Right renal pelvis (tissue), 4 donors: ENCODE results near the gene SLC25A43. TPM values are rescaled to one million over a fixed set of nuclear protein-coding genes. Genes with fewer than 3 reads are reported as not detected.
"Not testable (repeated sequence)": the region's sequence is repeated elsewhere in the genome, so short reads cannot be mapped to it uniquely, and the experiment has no call there.

ENCODE experiments used
- DNase-seq, 4 donors: peaks; one replicate each; pipeline ENCODE4 v3.0.0-alpha.2; 2013; ENCODE audit warnings: low read depth in 4 of 4, low spot score in 3 of 4, missing footprints in 1 of 4
- polyA plus RNA-seq, 4 donors: library from polyadenylated mRNA; unstranded; fragments of 120-200 nt; gene quantifications; one replicate each; pipeline ENCODE4 v1.2.1, GENCODE V29; 2013; ENCODE audit not compliant: insufficient read length in 4 of 4

SLC25A43 gene
- polyA plus RNA-seq, 4 donors, result 3.2 to 9.4 (median 4.5) TPM

DNA sequence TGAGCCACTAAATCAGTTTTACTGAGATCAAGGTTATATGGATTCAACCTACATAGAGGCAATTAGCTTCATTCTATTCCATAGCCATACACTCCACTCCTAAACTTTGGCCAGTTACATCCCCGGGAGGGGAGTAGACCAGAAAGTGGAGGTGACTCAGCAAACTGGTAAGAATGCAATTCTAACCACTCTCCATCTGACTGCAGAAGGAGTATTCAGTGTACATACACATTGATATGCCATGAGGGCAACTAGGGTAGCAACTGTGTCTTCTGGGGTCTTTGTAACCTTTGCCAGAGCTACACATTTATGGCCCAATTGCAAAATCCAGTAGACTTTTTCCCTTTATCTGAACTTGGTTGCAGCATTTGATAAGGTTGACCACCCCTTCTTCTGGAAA, 7.6 kb downstream of the SLC25A43 start:
- DNase-seq, result no peak

DNA sequence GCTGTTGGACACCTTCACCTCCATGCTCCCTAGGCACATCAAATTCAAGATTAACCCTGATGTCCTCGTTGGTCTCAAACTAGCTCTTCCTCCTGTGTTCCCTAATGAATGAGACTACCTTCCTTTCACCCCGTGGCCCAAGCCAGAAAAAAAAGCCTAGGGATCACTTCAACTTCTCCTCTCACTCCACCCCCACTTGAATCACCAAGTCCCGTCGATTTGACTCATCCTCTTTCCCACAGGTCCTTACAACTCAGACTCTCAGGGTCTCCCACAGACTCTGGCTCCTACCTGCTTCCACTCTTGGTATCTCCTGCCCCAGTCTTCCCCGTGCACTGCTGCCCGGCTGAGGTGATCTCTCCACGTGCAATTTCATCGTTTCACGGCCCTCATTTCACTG, 8.5 kb downstream of the SLC25A43 start:
- DNase-seq, result no peak

DNA sequence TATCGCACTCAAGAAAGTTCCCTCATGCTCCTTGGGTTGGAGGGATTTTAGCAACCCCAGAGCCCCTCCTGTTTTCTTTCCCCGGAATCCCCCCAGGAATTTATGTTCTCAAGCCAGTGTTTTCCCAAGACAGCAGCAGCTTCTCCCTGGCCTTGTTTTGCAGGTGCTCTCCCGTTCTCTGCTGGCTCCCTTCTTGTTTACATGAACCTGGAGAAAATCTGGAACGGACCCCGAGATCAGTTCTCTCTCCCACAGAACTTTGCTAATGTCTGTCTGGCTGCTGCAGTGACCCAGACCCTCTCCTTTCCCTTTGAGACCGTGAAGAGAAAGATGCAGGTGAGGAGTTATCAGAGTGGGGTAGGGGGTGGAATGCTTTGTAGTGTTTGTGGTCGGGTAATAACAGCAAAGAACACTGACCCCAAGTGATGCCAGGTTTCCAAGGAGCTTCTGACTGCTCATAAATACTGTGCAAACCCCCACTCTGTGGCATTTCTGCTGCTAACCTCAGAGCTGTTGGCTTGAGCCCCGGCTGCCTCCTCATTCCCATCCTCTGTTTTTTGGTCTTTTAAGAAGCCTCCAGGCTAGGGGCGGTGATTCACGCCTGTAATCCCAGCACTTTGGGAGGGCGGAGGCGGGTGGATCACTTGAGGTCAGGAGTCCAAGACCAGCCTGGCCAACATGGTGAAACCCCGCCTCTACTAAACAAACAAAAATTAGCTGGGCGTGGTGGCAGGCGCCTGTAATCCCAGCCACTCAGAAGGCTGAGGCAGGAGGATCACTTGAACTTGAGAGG, 11.1 kb downstream of the SLC25A43 start:
- DNase-seq, result no peak

DNA sequence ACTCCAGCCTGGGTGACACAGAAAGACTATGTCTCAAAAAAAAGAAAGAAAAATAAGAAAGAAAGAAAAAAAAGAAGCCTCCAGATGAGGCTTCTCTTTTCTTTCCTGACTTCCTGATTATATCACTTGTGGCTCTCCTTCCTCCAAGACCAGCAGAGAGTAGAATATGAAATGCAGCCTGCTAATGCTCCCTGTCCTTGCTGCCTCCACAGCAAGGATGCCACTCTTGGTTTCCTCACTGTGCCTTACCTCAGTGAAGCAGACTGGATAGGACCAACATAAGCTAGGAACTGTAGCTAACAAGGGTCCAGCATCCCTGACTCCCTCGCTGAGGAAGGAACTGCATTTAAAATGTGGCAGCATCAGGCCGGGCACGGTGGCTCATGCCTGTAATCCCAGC, 11.7 kb downstream of the SLC25A43 start:
- DNase-seq, result no peak

DNA sequence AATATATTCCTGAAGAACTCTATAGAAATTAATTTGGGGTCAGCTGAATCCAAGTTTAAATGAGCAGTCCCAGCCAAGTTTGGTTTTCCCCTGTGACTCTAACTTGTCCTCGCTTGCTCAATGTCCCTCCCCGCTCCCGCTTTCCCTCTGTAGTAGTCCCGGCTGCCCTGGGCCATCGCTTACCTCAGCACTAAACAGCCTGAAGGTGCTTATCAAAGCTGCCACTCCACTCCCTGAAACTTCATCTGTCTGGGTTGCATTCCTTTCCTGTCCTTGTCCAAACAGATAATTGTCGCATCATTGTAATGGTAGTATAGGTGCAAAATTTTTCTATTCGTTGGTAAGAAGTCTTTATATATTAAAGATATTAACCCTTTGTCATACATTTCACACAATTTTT, 12.8 kb downstream of the SLC25A43 start:
- DNase-seq, result no peak

DNA sequence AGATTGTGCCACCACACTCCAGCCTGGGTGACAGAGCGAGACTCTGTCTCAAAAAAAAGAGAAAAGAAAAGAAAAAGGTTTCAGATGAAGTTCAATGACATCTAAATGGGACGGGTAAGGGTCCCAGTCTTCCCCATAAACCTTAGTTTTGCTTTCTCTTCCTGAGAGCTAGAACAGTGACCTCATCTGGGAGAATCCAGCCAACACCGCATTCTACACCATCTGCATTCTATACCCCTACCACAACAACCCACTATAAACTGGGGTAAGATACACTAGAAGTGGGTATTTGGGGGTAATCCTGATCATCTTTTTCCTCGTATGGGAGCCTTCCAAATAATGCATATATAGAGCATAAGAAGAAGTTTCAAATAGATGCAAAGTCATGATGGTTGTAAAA, 18.2 kb downstream of the SLC25A43 start:
- no peak for DNase-seq

DNA sequence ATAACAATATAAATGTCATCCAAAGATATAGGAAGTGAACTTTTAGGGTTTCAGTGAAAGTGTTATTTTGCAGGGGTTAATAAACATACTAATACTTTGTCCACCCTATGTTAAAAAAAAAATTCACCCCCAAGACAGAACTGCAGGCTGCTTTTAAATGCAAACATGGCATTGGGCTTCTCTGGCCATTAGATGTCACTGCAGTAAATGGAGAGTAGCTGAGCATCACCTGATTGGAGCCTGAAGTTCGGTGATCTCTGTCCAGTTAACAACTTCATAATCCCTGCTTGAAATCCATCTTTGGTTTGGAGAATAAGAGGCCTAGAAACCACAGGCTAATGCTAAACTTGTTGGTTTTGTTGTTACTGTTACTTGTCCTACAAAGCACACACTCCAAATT, 18.7 kb downstream of the SLC25A43 start:
- DNase-seq, result no peak

DNA sequence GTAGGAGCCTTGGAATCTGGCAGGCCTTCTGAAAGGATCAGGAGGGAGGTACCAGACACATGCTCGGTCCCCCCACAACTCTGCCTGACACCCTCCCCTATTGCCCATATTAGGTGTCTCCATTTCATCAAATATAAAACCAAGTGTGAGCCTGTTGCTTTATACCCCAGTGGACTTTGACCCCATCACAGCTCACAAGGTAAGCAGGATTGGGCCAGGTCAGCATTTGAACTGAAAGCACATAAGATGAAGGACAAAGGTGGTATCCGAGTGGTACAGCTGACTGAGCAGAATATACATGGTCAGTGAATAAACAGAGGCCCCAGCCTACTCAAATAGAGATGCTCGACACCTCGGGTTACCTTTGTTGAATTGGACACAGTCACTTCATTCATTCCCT, 20.0 kb downstream of the SLC25A43 start:
- DNase-seq, result no peak

DNA sequence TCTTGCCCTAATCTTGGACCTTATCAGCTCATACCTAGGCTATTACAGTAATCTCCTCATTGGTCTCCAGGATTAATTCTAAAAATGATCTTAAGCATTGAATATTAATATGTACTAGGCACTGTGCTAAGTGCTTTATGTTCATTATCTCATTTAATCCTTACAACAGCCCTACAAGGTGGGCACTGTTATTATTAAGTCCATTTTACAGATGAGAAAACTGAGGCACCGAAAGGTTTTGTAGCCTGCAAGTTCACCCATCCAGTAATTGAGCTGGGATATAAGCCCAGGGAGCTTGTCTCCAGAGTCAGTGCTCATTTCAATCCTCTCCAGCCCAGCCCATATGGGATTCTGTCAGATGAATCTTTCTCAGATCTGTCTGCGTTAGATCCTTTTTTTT, 20.8 kb downstream of the SLC25A43 start:
- DNase-seq, result no peak

DNA sequence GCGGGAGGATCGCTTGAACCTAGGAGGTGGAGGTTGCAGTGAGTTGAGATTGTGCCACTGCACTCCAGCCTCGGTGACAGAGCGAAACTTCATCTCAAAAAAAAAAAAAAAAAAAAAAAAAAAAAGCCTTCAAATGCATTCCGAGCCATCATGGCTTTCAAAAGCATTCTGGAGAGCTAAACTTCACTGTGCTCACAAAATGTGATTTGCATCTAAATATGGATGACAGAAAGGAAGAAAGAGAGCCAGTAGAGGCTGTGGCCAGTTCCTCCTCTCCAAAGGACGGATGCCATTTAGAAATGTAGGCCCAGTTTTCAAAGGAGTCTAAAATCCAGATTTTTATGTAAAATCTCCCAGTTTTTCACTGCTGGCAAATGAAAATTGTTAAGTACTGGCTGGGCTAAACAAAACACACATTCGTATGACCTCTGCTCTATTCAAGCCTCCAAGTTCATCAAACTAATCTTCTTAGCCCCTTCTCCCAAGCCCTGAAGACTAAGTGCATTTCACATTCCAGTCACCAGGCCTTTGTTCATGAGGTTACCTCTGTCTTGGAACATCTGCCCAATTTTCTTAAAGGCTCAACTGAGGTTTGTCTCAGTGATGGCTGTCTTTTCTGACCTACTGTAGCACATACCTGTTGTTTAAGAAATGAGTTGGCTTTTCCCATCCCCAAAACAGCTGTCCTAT, 22.0 kb downstream of the SLC25A43 start:
- DNase-seq, result no peak

DNA sequence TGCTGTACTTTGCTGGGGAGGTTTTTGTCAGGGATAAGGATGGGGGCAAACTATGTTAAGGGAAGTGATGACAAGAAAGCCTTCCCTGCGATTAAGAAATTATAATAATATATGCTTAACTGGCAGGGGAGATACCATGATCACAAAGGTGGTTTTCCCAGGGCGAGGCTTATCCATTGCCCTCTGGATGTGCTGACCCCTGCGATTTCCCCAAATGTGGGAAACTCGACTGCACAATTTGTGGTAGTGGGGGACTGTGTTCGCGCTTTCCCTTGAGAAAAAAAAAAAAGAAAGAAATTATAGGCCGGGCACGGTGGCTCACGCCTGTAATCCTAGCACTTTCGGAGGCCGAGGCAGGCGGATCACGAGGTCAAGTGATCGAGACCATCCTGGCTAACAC, 24.5 kb downstream of the SLC25A43 start:
- no peak for DNase-seq

DNA sequence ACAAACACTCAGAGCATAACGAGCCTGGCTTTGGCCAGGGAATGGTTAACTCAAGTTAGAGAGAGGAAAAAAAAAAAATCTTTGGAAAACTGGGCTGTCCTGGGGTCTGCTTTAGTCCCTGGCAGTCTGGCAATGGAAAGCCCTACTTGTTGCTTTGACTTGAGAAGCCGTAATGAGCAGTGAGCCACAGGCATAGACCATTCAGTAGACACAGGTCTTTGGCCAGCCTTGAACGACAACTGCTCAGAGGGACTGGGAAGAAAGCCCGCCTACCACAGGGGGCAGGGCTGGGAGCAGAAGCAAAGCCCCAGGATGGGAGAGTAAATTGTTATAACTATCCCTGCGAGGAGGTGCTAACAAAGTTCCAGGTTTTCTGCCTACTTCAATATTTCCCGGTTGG, 25.9 kb downstream of the SLC25A43 start:
- no peak for DNase-seq

DNA sequence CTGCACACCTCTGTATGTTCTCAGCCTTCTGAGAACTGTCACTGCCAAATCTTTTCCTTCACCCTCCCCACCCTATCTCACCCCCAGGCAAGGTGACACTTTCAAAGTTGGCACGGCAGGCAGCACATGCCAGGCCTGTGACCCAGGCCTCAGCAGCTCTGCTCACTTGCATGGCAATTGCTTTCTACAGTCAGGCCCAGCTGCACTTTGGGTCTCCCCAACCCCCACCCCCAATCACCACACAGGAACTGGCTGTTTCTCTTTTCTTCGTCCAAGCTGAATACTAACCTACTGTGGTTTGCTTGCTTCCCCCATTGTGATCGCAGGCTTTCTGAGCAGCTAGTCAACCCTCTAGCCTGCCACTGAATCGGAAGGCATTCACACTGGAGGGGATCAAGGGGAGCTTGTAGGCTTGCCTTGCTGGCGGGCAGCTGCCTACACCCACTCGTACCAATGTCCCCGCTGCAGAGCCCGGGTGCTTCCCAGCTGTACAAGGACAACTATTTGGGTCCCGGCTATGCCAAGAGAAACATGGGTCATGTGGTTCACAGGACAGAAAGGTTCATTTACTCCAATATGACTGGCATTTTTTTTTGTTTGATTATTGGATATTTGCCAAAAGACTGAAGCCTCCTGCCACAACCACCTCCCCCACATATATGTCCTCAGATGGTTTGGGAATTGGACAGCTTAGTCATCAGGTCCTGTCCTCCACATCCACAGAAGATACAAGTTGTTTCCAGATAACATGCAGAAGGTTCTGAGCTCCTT, 28.1 kb downstream of the SLC25A43 start:
- no peak for DNase-seq

DNA sequence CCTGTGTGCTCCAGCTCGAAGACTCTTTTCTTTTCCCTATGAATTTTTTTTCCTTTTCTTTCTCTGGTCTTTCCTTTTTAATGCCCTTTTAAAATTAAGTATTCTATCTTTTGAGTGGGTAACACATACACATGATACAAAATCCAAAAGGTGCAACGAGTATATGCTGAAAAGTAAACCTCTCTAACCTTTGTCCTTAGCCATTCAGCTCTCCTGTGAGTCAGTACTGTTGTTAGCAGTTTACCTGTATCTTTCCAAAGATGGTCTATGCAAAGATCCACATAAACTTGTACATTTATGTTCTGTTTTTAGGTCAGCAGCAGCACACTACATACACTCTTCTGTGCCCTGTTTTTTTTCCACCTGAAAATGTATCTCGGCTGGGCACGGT, 28.7 kb downstream of the SLC25A43 start:
- DNase-seq, result no peak

DNA sequence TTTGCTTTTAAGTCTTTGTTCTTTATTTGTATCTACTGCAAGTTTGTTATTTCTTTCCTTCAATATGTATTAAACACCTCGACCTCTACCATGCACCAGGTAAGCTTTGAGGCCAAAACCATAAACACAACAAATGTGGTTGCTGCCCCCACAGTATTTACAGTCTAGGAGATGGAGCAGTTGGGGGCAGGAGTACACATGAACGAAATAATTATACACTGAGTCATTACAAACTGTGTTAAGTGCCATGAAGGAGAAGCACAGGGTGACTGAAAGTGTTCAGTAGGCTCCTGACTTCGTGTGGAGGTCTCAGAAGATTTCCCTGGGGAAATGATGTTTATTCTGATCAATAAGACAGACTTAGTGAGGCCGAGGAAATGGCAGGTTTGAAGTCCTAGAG, 30.3 kb downstream of the SLC25A43 start:
- no peak for DNase-seq

DNA sequence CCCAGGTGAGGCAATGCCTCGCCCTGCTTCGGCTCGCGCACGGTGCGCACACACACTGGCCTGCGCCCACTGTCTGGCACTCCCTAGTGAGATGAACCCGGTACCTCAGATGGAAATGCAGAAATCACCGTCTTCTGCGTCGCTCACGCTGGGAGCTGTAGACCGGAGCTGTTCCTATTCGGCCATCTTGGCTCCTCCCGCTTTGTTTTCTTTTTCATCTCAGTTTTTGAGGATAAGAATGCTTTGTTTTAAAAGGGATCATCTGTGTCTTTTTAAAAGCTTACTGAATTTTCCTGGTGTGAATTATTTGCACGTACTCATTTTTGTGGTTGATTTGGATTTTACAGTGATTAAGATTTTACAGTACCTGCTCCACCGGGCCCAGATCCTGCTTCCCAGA, 42.2 kb downstream of the SLC25A43 start:
- not testable (repeated sequence) for DNase-seq

DNA sequence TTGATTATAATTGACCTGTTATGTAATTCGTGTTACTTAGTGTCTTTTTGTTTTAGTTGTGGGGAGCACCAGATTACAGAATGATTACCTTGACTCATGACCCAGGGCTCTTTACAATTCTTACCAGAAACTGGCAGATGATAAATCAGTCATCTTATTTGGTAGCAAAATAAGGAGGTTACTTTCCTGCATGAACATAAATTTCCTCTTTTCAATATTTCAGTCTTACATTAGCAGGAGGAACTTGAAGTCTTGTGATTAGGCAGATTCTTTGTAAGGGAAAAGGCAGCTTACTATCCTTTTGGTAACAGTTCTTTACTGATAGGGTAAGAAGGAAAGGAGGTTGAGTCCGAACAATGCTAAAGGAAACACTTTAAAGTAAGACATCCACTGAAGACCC, 43.1 kb downstream of the SLC25A43 start:
- DNase-seq, result no peak

DNA sequence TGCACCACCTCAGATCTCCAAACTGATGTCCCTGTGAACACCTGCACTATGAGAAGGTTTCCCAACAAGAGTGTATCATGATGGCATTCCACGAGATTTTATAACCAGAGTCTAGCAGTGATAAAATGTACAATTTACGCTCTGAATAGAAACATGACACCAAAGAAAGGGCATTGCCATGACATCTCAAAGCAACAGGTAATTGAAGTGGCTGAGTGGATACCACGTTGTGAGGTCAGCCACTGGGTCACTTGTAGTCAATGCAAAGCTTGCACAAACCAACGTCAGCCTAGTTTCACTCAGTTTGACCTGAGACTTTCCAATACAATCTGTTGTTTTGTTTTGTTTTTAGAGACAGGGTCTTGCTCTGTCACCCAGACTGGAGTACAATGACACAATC, 54.1 kb downstream of the SLC25A43 start:
- DNase-seq, result no peak

DNA sequence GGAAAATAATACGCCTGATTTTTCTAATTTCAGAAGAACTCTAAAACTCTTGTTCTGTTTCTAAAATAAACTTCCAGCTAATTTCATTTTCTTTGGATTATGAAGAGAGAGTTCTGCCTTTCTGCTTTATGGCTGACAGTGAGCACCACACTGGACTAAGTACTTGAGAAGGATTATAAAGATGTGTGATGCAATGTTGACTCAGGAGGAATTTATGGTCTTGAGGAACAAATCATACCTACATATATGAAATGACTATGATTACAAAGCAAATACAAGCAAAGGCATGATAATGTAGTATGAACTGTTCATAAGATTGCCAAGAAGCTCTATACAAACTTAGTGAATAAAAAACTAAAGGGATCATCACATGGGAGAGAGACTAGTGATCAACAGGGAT, 56.1 kb downstream of the SLC25A43 start:
- no peak for DNase-seq

DNA sequence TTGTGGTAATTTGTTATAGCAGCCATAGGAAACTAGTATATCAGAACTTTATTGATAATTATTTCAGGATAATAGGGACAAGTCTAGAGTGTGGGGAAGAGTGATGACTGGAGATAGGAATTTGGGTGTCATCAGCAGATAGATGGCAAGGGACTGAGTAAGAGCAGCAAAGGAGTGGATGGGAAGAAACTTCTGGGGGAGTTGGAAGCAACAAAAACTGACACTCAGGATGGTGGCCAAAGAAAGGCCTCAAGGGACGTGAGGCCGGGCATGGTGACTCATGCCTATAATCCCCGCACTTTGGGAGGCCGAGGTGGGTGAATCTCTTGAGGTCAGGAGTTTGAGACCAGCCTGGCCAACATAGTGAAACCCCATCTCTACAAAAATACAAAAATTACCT, 60.0 kb downstream of the SLC25A43 start:
- no peak for DNase-seq

DNA sequence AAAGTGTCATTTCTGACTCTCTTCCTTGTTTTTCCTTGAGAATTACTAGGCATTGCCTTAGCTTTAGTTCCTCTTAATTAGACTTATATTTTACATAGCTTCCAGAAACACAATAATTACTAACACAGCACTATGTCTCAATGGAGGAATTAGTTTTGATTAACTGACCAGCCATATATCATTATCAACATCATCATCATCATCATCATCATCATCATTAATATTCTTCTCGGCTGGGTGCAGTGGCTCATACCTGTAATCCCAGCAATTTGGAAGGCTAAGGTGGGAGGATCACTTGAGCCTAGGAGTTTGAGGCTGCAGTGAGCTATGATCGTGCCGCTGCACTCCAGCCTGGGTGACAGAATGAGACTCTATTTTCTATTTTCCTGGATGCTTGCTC, 66.4 kb downstream of the SLC25A43 start:
- DNase-seq, result no peak

DNA sequence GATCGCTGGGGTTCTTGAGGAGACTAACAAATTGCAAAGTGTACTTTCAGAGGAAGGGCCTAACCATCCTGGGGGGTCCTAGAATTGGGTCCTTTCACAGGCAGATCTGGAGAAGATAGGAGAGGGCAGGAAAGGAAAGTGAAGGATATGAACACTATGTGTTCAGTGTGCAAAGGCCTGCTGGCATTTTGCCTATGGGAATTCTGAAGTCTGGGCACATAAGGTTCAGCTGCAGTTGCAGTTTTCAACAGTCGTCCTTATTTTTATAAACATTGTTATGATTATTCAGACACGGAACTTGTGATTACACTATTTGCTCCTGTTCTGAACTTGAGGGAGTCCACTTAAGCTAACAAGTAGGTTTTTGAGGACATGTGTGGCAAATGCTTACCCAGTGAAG, 67.8 kb downstream of the SLC25A43 start:
- no peak for DNase-seq
